ENCODE results near the gene CSF3.

DNA sequence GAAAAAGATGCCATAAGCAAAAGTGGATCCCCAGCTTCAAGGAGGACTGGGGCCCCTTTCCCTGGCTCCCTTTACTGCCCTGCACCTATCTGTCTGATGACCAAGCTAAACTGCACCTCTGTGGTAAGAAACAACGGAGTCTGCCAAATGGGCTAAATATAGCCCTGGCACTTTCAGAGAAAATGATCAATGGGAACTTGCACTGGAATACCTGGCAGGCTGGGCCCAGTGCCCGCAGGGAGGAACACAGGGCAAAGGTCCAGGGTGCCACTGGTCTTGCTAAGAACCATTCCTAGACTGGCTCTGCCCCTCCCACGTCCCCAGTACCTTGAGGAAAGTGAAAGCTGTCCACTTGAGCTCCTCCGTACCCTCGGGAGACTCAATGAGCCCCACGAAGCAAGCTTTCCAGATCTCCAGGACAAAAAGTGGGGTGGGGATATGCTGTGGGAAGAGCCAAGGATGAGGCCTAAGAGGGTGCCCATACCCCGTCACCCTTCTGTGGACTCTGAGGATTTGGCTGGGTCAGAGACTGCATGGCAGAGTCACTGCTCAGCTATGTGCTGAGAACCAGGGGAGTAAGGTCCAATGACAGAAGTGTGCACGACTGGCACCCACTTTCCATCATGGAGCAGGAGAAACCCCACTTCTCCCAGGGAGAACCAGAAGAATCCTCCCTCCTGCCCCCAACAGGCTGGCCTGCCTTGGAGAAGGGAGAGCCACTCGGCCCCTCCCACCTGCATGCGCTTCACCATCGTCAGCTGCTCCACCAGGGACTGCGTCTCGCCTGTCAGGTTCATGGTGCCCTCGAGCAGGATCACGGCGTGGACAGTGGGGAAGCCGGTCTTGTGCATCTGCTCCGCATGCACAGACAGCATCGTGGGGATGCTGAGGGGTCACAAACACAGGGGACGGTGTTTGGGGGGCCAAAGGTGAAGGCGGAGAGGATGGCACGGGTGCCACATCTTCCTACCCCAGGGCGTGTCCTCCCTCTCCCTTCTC, 17.4 kb downstream of the CSF3 start:
- TF ChIP-seq, protein P1, sequence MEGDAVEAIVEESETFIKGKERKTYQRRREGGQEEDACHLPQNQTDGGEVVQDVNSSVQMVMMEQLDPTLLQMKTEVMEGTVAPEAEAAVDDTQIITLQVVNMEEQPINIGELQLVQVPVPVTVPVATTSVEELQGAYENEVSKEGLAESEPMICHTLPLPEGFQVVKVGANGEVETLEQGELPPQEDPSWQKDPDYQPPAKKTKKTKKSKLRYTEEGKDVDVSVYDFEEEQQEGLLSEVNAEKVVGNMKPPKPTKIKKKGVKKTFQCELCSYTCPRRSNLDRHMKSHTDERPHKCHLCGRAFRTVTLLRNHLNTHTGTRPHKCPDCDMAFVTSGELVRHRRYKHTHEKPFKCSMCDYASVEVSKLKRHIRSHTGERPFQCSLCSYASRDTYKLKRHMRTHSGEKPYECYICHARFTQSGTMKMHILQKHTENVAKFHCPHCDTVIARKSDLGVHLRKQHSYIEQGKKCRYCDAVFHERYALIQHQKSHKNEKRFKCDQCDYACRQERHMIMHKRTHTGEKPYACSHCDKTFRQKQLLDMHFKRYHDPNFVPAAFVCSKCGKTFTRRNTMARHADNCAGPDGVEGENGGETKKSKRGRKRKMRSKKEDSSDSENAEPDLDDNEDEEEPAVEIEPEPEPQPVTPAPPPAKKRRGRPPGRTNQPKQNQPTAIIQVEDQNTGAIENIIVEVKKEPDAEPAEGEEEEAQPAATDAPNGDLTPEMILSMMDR (IDR thresholded peaks at IDR 0.05), result no peak
- TF ChIP-seq POLR2A (IDR thresholded peaks at IDR 0.05), result no peak

Data from testis (tissue), 2 donors.